Thyroid gland (tissue), 4 donors: ENCODE data around the gene MYD88.

ENCODE experiments used
- POLR2A ChIP-seq, 2 donors: fragments of 450-650 bp; IDR thresholded peaks; one replicate each; pipeline ENCODE4 v1.6.1; 2017; ENCODE audit warnings: antibody characterized with exemption in 2 of 2, mild to moderate bottlenecking in 2 of 2, moderate library complexity in 1 of 2
- TF ChIP-seq, protein P1 (sequence below), 6 experiments: fragments of 200-600 bp in 3 of 6; fragments of 450-650 bp in 3 of 6; sonication (generic) in 3 of 6; IDR thresholded peaks; one replicate each; pipeline ENCODE4 v1.5.1; 2016 to 2019; ENCODE audit warnings: antibody characterized with exemption in 6 of 6, mild to moderate bottlenecking in 2 of 6, inconsistent platforms in 1 of 6, moderate library complexity in 1 of 6

DNA sequence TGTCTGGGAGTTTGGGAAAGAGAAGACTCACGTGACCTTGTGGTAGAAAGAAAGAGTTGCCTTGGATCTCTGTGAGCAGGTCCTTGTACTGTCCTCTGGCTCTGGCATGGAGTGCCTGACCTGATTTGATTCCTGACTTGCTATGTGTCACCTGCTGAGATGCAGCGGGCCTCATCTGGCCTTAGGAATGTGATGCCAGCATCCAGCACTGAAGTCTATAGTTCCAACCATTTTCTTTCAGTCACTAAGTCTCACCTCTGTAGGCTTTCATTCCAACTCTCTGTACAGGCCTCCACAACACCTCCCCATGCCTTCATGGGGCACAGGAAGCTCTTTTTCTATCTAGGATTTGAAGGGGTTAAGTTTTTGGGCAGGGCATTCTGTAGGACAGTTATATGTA lies 14.8 kb downstream of the MYD88 start:
- TF ChIP-seq, protein P1, sequence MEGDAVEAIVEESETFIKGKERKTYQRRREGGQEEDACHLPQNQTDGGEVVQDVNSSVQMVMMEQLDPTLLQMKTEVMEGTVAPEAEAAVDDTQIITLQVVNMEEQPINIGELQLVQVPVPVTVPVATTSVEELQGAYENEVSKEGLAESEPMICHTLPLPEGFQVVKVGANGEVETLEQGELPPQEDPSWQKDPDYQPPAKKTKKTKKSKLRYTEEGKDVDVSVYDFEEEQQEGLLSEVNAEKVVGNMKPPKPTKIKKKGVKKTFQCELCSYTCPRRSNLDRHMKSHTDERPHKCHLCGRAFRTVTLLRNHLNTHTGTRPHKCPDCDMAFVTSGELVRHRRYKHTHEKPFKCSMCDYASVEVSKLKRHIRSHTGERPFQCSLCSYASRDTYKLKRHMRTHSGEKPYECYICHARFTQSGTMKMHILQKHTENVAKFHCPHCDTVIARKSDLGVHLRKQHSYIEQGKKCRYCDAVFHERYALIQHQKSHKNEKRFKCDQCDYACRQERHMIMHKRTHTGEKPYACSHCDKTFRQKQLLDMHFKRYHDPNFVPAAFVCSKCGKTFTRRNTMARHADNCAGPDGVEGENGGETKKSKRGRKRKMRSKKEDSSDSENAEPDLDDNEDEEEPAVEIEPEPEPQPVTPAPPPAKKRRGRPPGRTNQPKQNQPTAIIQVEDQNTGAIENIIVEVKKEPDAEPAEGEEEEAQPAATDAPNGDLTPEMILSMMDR (IDR thresholded peaks at IDR 0.05): no peak
- TF ChIP-seq POLR2A (IDR thresholded peaks at IDR 0.05): no peak
